ENCODE data around the gene LGALS9. TPM values are rescaled to one million over a fixed set of nuclear protein-coding genes. Genes with fewer than 3 reads are reported as not detected.

LGALS9 gene
- total and polyA plus RNA-seq, 2 donors (not counting 3 experiments of a cell fraction or from before 2014, with no cell fraction given) = 52.4 to 65.2 TPM

GRCh38 chr17:27669850-27670249 is 38.9 kb downstream of the LGALS9 start:
- intact Hi-C loops (cut with micrococcal nuclease) (no loop called here), dilution Hi-C loops (cut with MboI; ENCODE audit: extremely low pct_ligation_motif_present, low sequenced_read_pairs) (no loop called here)
- no peak overlapping the region for H3K4me3 ChIP-seq (replicated peaks in 1 of 3; ENCODE audit: insufficient read depth in 1 of 3, low read depth in 1 of 3, low read length in 3 of 3)
- ChIA-PET POLR2A (no interaction called here), CTCF (interaction anchor here (0.5 kb wide), 1 partner anchor 432 kb away, joined by 3 read pairs; no protein-coding TSS in a partner anchor)
- no peaks in the 10 kb centered on the region for H3K4me1 ChIP-seq (ENCODE audit: control insufficient read depth, extremely low read depth, insufficient read depth, low read length)
- TF ChIP-seq MAX (IDR thresholded peaks at IDR 0.05; ENCODE audit: insufficient read depth, insufficient read length) = no peak
- no peak for TF ChIP-seq EZH2 (IDR thresholded peaks at IDR 0.05; ENCODE audit: borderline replicate concordance, low read depth, low read length, severe bottlenecking)
- TF ChIP-seq GATA2 (IDR thresholded peaks at IDR 0.05; ENCODE audit: insufficient read depth, insufficient read length, low read depth, low read length) = no peak
- no peak for TF ChIP-seq POLR2AphosphoS5 (IDR thresholded peaks at IDR 0.05; ENCODE audit: insufficient read depth, low read depth, low read length)
- TF ChIP-seq POLR2A (IDR thresholded peaks at IDR 0.05; ENCODE audit: low read depth, low read length) = no peak
- TF ChIP-seq JUN (IDR thresholded peaks at IDR 0.05; ENCODE audit: borderline replicate concordance, insufficient read depth, insufficient read length, low read depth) = no peak
- no peak for TF ChIP-seq MYC (IDR thresholded peaks at IDR 0.05; ENCODE audit: low read depth, low read length)
- TF ChIP-seq, protein P1, sequence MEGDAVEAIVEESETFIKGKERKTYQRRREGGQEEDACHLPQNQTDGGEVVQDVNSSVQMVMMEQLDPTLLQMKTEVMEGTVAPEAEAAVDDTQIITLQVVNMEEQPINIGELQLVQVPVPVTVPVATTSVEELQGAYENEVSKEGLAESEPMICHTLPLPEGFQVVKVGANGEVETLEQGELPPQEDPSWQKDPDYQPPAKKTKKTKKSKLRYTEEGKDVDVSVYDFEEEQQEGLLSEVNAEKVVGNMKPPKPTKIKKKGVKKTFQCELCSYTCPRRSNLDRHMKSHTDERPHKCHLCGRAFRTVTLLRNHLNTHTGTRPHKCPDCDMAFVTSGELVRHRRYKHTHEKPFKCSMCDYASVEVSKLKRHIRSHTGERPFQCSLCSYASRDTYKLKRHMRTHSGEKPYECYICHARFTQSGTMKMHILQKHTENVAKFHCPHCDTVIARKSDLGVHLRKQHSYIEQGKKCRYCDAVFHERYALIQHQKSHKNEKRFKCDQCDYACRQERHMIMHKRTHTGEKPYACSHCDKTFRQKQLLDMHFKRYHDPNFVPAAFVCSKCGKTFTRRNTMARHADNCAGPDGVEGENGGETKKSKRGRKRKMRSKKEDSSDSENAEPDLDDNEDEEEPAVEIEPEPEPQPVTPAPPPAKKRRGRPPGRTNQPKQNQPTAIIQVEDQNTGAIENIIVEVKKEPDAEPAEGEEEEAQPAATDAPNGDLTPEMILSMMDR (IDR thresholded peaks at IDR 0.05; ENCODE audit: extremely low read depth in 1 of 2, insufficient read depth in 1 of 2, low read depth in 1 of 2, low read length in 2 of 2) = no peak
- TF ChIP-seq FOS (IDR thresholded peaks at IDR 0.05; ENCODE audit: borderline replicate concordance, insufficient read depth, low read length) = no peak
- no peak overlapping the region for H2AFZ ChIP-seq (ENCODE audit: low read depth, low read length)
- no peaks in the 10 kb centered on the region for H3K27me3 ChIP-seq (ENCODE audit: control insufficient read depth in 2 of 2, insufficient read depth in 2 of 2, low read length in 2 of 2)
- FAIRE-seq (no peak), DNase-seq (ENCODE audit: low read depth, low spot score) (no peak)
- no peak overlapping the region for H3K4me2 ChIP-seq (ENCODE audit: insufficient read depth, low read length)
- no peaks in the 10 kb centered on the region for H3K79me2 ChIP-seq (ENCODE audit: control insufficient read depth, insufficient read depth, low read length)
- no peaks in the 10 kb centered on the region for H4K20me1 ChIP-seq (replicated peaks; ENCODE audit: control insufficient read depth, extremely low read depth, insufficient read depth, low read length)
- no peak overlapping the region for H3K9ac ChIP-seq (replicated peaks; ENCODE audit: extremely low read depth, insufficient read depth, low read length)
- no peaks in the 10 kb centered on the region for H3K36me3 ChIP-seq (ENCODE audit: control insufficient read depth in 2 of 2, extremely low read depth in 1 of 2, insufficient read depth in 2 of 2, low read length in 2 of 2)
- H3K9me3 ChIP-seq (replicated peaks; ENCODE audit: control insufficient read depth, insufficient read depth, low read length) = no peaks in the 10 kb centered on the region
- H3K27ac ChIP-seq (ENCODE audit: insufficient read depth, low read depth, low read length) = no peak overlapping the region
- BruUV-seq (replicated peaks) = no TSS peak
- no peaks in the 10 kb centered on the region for H3K9me1 ChIP-seq (replicated peaks; ENCODE audit: control insufficient read depth, extremely low read depth, insufficient read depth, low read length)

Measured in endothelial cell of umbilical vein (primary cell).